ELF-1 (cell line): Measurements from ENCODE around the gene ZFAND6.
A peak's percentile ranks its signal among the peaks of the same experiment; 100 is the strongest.
"Not testable (repeated sequence)": the region's sequence is repeated elsewhere in the genome, so short reads cannot be mapped to it uniquely, and the experiment has no call there.

Source experiments
- DNase-seq: peaks from one replicate; pipeline ENCODE4 v3.0.0-alpha.2; 2016; ENCODE audit warnings: low read depth, low spot score

The ZFAND6 gene

DNA sequence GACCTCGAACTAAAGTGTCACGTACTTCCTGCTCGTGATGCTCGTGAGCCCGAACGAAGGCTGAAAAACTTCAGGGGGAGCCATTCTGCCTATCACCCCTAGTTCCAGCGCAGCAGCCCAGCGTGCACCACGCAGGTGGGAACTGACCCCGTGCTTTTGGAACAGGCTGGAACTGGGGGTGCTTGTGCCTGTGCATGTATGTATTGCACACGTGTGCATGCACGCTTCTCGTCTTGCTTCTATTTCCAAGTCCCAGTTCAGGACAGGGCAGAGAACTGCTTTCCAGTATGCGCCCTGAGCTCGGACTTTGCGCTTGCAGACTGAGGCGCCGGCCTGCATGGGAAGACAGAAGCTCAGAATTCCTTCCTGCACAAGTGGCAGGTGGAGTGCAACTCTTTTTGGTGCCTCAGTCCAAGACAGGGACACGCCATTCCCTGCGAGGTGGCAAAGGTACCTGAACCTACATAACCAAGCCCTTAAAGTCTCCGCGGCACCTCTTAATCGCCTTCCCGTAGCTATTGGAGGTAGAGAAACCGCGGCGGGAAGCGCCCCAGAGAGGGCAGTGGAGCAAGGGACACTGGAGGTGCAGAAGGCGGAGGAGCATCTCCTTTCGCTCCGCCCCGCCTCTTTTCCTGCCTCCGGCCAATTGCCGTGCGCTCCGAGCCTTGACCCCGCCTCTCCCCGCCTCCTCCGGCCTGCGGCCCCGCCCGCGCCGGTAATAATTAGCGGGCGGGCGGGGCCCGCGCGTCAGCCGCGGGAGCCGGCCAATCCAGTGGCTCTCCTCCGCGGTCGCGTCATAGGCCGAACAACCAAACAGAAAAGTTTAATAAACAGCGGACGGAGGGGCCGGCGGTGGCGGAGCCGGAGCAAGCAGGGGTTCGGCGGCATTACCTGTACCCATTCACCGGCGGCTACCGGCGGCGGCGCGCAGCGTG lies at the start of gene ZFAND6:
Gene ZFAND6, plus strand, starts transcription at position 826 of the 935 bp plus-strand sequence. CDS start 60,669 bp downstream, outside the sequence.
- DNase-seq, result peak; percentile 98

DNA sequence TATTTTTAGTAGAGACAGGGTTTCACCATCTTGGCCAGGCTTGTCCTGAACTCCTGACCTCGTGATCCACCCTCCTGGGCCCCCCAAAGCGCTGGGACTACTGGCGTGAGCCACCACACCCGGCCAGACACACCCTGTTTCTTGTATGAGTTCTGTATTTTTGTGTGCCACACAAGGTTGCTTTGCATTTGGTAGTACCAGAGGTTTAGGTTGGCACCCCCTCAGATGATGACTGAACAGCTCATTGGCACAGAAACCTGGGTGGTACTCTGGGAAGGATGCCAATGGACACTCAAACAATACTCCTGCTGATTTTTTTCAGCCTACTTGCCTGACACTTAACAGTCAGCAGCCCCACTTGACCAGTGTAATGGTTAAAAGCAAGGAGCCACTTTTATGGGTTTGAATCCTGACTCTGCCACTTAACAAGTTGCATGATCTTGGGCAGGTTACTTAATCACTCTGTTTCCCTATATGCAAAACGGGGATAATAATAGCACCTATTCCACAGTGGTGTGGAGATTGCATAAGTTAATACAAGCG lies 49.3 kb upstream of the ZFAND6 start:
- DNase-seq, result no peak

DNA sequence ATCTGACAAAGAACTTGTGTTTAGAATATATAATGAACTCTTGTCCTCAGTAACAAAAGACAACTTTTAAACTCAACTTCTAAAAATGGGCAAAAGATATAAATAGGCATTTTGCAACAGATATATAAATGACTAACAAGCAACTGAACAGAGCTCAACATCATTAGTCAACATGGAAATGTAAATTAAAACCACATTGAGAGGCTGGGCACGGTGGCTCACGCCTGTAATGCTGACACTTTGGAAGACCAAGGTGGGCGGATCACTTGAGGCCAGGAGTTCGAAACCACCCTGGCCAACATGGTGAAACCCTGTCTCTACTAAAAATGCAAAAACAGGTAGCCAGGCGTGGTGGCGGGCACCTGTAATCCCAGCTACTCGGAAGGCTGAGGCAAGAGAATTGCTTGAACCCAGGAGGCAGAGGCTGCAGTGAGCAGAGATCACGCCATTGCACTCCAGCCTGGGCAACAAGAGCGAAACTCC lies 48.4 kb upstream of the ZFAND6 start:
- DNase-seq, result not testable (repeated sequence)

DNA sequence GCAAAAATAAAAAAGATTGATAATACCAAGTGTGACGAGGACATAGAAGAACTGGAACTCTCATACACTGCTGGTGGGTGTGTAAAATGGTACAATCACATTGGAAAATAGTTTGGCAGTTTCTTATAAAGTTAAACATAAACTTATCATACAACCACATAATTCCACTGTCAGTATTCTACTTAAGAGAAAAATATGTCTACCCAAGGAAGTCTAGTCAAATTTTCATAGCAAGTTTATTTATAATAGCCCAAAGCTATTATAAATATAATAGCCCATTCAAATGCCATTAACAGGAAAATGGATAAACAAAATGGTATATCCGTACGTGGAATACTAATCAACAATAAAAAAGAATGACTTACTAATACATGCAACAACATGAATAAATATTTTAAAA lies 47.9 kb upstream of the ZFAND6 start:
- no peak for DNase-seq

GRCh38 chr15:80012060-80012726 lies 47.3 kb upstream of the ZFAND6 start:
- DNase-seq, result no peak

GRCh38 chr15:80014186-80014585 lies 45.3 kb upstream of the ZFAND6 start:
- DNase-seq, result not testable (repeated sequence)

DNA sequence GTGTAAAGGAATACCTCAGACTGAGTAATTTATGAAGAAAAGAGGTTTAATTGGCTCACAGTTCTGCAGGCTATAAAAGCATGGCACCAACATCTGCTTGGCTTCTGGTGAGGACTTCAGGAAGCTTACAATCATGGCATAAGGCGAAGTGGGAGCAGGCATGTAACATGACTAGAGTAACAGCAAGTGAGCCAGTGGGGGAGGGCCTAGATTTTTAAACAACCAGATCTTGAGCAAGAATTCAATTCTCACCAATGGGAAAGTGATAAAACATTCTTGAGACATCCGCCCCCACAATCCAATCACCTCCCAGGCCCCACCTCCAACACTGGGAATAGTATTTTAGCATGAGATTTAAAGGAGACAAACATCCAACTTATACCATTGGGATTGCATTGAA lies 44.3 kb upstream of the ZFAND6 start:
- no peak for DNase-seq

- DNase-seq, result not testable (repeated sequence)
Measured at GRCh38 chr15:80016506-80016905, 43.0 kb upstream of the ZFAND6 start.

- not testable (repeated sequence) for DNase-seq
Measured at GRCh38 chr15:80017139-80017538, 42.3 kb upstream of the ZFAND6 start.

- DNase-seq, result no peak
Measured at GRCh38 chr15:80019168-80019745, 40.2 kb upstream of the ZFAND6 start.

DNA sequence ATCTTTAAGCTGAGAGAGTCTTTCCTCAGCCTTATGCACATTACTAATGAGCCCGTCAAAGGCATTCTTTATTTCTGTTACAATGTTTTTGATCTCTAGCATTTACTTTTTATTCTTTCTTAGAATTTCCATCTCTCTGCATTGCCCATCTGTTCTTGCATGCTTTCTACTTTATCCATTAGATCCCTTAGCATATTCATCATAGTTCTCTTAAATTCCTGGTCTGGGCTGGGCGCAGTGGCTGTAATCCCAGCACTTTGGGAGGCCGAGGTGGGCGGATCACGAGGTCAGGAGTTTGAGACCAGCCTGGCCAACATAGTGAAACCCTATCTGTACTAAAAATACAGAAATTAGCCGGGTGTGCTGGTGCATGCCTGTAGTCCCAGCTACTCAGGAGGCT lies 39.3 kb upstream of the ZFAND6 start:
- not testable (repeated sequence) for DNase-seq

DNA sequence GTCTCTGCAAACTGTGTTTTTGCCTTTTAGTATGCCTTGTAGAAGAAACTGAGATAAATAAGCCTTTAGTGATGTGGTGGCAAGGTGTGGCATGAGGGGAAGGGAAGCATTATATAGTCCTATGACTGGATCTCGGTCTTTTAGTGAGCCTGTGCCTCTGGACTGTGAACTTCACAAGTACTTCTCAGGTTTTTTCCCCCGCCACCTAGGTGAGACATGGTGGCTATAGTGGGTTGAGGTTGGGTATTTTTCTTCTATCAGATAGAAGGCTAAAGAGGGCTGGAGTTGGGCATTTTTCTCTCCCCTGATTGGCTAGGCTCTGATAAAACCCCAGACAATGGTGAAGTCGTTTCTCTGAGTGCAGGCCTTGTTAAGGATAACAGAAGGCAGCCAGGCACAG lies 38.7 kb upstream of the ZFAND6 start:
- no peak for DNase-seq

DNA sequence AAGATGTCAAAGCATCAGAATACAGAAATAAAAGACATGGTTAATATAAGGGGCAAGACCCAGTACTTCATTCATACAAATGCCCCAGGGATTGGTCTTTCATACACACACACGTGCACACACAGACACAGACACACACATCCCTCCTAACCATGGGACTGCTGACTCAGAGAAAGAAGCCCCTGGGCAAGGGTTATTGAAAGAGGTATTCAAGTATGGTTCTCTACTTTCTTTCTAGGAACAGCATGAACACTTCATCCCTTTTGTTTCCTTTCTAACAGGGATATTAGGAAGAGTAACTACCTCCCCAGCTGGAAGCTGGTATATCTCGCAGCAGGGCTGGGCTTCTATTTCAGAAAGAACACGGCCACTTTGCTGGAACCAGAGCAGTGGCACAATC lies 33.2 kb upstream of the ZFAND6 start:
- DNase-seq, result no peak

DNA sequence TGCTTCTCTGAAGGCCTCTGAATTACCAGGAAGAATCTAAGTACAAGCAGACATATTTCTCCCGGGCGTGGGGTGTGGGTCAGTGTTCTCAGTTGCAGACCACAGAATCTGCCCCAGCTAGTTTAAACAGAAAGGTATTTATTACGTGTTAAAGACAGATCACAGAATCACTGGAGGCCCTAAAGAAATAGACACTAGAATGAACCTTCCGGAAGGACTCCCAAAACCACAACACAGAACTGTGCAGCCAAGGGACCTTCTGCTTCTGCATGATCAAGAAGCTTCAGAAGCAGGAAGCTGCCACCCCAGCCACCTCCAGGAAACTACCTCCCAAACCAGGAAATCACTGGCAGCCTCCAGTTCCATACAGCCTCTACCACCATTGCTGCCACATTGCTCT lies 32.7 kb upstream of the ZFAND6 start:
- no peak for DNase-seq

- DNase-seq, result no peak
Measured at GRCh38 chr15:80028937-80029336, 30.5 kb upstream of the ZFAND6 start.

DNA sequence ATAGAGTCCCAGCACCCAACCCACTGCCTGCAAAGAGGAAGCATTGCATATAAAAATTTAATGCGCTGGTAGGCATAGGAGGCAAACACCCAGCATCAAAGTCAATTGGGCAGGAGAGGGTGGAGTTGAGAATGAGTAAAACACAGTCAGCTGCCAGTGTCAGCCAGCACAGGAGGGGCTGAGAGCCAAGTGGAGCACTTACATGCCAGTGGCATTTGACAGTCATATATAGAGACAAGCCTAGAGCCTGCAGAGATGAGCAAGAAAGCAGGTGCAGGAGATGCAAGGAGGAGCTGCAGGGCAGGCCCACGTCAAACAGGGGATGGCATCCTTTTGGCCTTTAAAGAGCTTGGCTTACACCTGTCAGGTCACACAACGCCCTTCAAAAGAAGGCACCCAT lies 27.6 kb upstream of the ZFAND6 start:
- no peak for DNase-seq

DNA sequence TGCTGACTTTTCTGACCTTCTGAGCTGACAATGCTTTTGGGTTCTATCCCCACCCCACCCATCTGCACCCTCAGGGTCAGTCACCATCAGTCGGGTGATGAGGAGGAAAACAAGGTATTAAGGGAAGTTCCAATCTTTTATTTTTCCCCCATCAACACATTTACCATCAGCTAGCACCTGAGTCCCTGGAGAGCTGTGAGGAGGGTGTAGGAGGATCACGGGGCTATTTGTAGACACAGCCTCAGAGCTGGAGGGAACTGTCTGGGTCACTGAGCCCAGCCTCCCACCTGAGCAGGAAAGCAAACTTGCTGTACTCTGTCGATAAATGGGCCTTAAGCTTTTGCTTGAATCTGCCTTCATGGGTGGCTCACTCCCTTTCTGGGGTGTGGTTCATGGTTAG lies 24.8 kb upstream of the ZFAND6 start:
- no peak for DNase-seq

DNA sequence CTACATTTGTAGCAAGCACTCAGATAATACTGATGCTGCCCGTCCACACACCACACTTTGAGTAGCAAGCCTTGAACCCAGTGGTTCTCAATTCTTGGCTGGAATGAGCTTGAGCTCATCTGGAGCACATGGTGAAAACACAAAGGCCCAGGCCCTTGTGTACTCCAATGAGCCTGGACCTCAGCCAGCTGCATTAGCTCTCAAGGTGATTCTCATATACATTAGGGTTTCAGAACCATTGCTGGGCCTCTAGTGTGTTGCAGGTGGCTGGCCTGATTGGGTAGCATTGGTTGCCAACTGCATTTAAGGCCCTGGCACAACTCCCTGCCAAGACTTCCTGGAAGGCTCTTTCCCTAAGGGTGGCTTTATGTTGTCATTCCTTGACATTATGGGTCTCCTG lies 23.4 kb upstream of the ZFAND6 start:
- DNase-seq, result no peak

- no peak for DNase-seq
Measured at GRCh38 chr15:80041494-80042253, 17.8 kb upstream of the ZFAND6 start.

- no peak for DNase-seq
Measured at GRCh38 chr15:80042568-80042967, 16.9 kb upstream of the ZFAND6 start.

DNA sequence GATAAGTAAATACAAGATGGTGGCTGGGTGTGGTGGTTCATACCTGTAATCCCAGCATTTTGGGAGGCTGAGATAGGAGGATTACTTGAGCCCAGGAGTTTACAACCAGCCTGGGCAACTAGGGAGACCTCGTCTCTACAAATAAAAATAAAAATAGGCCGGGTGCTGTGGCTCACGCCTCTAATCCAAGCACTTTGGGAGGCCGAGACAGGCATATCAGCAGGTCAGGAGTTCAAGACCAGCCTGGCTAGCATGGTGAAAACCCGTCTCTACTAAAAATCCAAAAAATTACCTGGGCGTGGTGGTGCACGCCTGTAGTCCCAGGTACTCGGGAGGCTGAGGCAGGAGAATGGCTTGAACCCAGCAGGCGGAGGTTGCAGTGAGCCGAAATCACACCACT lies 14.3 kb upstream of the ZFAND6 start:
- DNase-seq, result not testable (repeated sequence)
